ENCODE measurements around the gene NEU2. TPM values are rescaled to one million over a fixed set of nuclear protein-coding genes. Genes with fewer than 3 reads are reported as not detected.

NEU2 gene
- total and polyA plus RNA-seq, 10 donors = not detected

DNA sequence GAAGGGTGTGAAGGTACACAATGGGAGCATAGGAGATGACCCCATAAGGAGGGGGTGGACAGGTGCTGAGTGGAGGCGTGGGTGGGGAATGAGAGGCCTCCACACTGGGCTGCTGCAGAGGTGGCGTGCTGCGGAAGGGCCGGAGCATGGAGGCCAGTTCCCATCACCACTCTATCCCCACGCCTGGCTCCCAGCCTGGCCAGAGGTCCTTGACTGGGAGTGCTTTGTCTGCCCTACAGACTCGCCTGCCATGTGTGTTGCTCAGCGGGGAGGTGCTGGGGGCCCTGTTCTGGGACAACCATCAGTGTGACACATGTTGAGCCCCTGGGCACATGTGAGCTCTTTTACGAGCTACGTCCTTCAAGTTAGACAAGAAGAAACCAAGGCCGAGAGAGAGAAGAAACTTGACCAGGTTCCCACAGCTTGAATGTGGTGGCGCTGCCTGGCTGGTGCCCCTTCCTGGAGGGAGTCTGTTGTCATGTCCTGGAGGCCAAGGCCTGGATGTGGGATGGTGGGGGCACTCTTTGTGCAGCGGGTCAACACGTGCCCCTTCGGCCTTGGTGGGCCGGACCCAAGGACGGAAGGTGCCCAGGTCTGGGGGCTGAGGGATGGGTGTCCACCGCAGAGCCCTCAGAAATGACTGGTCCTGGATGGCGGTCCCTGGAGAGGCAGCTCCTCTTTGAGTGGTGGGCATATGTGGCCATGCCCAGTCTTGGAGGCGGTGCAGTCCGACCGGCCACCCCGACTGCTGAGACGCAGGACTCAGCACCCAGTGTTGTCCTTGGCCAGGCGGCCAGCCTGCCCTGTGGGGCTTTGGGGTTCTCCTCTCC, 26.5 kb downstream of the NEU2 start:
- Histone ChIP-seq H3K4me3 (peak overlapping the region in 3 of 8 donors; percentile 64 to 85 (median 83)), H3K36me3 (peaks cover 0 to 23% (median 2%) of the 10 kb centered on the region in 6 donors), H3K27ac (peak overlapping the region; percentile 89 to 97 (median 94)), H3K27me3 (replicated peaks in 1 of 7) (no peaks in the 10 kb centered on the region), H3K4me1 (peaks cover 29 to 69% (median 50%) of the 10 kb centered on the region in 6 donors), H3K9me3 (no peaks in the 10 kb centered on the region)
- intact Hi-C loops (cut with DNase I; ENCODE audit: low total_unique reads) = loop anchor here (10.0 kb wide), 1 partner anchor 196 kb away; the partner anchor contains the start of gene ATG16L1
- WGBS, 5 donors = 79 to 87% (median 85%) methylated on average over 19 to 24 of the region's 24 CpGs
- TF ChIP-seq, protein P1, sequence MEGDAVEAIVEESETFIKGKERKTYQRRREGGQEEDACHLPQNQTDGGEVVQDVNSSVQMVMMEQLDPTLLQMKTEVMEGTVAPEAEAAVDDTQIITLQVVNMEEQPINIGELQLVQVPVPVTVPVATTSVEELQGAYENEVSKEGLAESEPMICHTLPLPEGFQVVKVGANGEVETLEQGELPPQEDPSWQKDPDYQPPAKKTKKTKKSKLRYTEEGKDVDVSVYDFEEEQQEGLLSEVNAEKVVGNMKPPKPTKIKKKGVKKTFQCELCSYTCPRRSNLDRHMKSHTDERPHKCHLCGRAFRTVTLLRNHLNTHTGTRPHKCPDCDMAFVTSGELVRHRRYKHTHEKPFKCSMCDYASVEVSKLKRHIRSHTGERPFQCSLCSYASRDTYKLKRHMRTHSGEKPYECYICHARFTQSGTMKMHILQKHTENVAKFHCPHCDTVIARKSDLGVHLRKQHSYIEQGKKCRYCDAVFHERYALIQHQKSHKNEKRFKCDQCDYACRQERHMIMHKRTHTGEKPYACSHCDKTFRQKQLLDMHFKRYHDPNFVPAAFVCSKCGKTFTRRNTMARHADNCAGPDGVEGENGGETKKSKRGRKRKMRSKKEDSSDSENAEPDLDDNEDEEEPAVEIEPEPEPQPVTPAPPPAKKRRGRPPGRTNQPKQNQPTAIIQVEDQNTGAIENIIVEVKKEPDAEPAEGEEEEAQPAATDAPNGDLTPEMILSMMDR (IDR thresholded peaks at IDR 0.05 in 8 of 11, conservative IDR thresholded peaks at IDR 0.05 in 3 of 11) = no peak
- TF ChIP-seq POLR2A (IDR thresholded peaks at IDR 0.05) (no peak), POLR2AphosphoS5 (IDR thresholded peaks at IDR 0.05) (no peak)
- DNase-seq = peak; percentile 85

DNA sequence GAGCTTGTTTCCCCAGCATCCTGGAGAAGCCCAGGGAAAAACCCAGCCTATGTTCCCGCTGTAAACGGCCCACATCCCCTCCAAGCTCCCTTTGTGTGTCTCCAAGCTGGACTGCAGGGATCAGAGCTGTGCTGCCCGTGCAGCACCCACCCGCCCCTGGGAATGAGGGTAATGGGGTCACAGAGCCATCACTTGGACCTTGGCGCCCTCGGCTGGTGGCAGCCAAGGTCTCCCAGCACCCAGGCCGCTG, 27.0 kb downstream of the NEU2 start:
- TF ChIP-seq, protein P1 (IDR thresholded peaks at IDR 0.05 in 8 of 11, conservative IDR thresholded peaks at IDR 0.05 in 3 of 11) = no peak
- TF ChIP-seq POLR2AphosphoS5 (IDR thresholded peaks at IDR 0.05) (no peak), POLR2A (IDR thresholded peaks at IDR 0.05) (no peak)
- H3K4me3 ChIP-seq = peak overlapping the region in 7 of 8 donors; percentile 64 to 98 (median 85)
- peak; percentile 85 for DNase-seq
- H3K36me3 ChIP-seq = peaks cover 0 to 29% (median 4%) of the 10 kb centered on the region in 6 donors
- intact Hi-C loops (cut with DNase I; ENCODE audit: low total_unique reads) = loop anchor here (10.0 kb wide), 1 partner anchor 195 kb away; the partner anchor contains the start of gene ATG16L1
- no peaks in the 10 kb centered on the region for H3K27me3 ChIP-seq (replicated peaks in 1 of 7)
- H3K27ac ChIP-seq = peak overlapping the region; percentile 89 to 97 (median 94)
- 27 to 67% (median 47%) methylated on average over 1 to 7 of the region's 7 CpGs for WGBS, 5 donors
- peaks cover 34 to 69% (median 51%) of the 10 kb centered on the region in 6 donors for H3K4me1 ChIP-seq
- no peaks in the 10 kb centered on the region for H3K9me3 ChIP-seq

DNA sequence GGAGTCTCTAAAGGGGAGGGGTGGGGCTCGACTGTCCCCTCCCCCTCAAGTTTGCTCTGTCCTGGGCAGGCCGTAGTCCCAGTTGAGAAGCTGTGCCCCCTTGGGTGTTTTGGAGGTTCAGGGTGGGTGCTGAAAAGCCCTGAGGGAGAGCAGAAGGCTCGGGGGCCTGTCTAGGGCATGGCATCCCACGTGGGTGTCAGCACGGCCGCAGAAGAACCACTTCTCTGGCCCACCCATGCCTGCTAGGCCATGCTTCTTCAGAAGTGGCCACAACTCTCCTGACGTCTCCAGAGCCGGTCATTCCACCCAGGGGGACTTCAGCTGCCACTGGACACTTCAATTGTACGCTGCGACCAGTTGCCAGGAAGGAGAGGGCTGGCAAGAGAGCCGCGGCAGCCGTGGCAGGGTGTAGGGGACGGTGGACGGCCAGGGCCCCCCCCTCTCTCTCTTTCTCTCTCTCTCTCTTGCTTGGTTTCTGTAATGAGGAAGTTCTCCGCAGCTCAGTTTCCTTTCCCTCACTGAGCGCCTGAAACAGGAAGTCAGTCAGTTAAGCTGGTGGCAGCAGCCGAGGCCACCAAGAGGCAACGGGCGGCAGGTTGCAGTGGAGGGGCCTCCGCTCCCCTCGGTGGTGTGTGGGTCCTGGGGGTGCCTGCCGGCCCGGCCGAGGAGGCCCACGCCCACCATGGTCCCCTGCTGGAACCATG, 27.5 kb downstream of the NEU2 start, which contains the start of gene INPP5D:
Gene INPP5D, plus strand, starts transcription at position 546 of the 704 bp plus-strand sequence. Its CDS starts 137 bp downstream, at position 683.
- Histone ChIP-seq H3K9me3 (no peaks in the 10 kb centered on the region), H3K27me3 (replicated peaks in 1 of 7) (no peaks in the 10 kb centered on the region), H3K4me1 (peaks cover 39 to 69% (median 55%) of the 10 kb centered on the region in 6 donors), H3K36me3 (peaks cover 0 to 33% (median 4%) of the 10 kb centered on the region in 6 donors), H3K4me3 (peak within 1 kb of the TSS; percentile 64 to 98 (median 84)), H3K27ac (peak within 1 kb of the TSS; percentile 89 to 97 (median 94))
- 4 to 8% (median 6%) methylated on average over 18 to 26 of the region's 26 CpGs for WGBS, 5 donors
- TF ChIP-seq, protein P1 (IDR thresholded peaks at IDR 0.05 in 8 of 11, conservative IDR thresholded peaks at IDR 0.05 in 3 of 11) = peak in 5 of 11 experiments; percentile 11 to 42 (median 27)
- peak; percentile 59 to 82 (median 69) for TF ChIP-seq POLR2A (IDR thresholded peaks at IDR 0.05)
- peak; percentile 91 to 97 (median 95) for TF ChIP-seq POLR2AphosphoS5 (IDR thresholded peaks at IDR 0.05)
- DNase-seq = peak; percentile 95
- intact Hi-C loops (cut with DNase I; ENCODE audit: low total_unique reads) = loop anchor here (10.0 kb wide), 2 partner anchors 65 to 195 kb away; partner anchors contain the start of gene ATG16L1

Measured in spleen (tissue), 11 donors.